Erythroblast (primary cell): Measurements from ENCODE around the gene KCNT1.

ENCODE experiments used
- DNase-seq, 2 experiments: peaks; one replicate each; lab custom pipeline; 2025; lab: John Stamatoyannopoulos, UW
- GATA1 ChIP-seq: IDR thresholded peaks from 2 replicates; pipeline ENCODE4 v1.6.1; 2011; ENCODE audit warnings: low read depth, mild to moderate bottlenecking, control low read depth, low read length, moderate library complexity
- POLR2A ChIP-seq: IDR thresholded peaks from 2 replicates; pipeline ENCODE4 v1.6.1; 2011; ENCODE audit warnings: mild to moderate bottlenecking, low read length

The KCNT1 gene

DNA sequence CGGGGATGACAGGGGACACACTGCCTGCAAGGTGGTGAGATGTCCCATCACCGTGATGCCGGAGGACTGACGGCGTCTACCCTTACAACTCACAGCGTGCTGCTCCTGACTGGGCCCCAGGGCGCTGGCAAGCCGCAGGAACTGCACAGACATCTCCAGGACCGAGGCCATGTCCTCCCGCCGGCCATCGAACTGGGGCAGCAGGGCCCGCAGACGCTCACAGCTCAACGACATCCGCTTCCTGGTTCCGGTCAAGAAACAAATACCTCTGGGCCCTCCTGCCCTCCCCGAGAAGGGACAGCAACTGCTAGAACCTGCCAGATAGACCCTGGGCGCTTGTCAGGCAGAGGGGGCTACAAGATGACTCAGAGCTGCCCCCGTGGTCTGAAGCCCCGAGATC lies 3.7 kb upstream of the KCNT1 start:
- no peak for DNase-seq
- TF ChIP-seq GATA1 (no peak), POLR2A (no peak)

DNA sequence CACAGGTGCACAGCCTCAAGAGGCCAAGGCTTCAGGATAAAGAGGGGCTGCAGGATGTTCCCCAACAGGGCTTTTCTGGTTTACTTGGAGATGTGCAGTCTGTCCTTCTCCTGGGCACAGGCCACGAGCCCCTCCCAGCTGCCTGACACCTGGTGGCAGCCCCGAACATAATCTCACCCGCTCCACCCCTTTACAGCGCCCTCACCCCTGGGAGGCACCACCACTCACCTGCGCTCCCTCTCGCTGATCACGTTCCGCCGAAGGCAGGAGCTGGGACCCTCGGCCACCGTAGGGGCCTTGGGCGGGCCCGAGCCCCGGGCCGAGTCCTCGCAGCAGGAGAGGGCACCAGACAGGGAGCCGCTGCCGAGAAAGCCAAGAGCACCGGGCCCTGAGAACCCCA lies 3.2 kb upstream of the KCNT1 start:
- TF ChIP-seq POLR2A: no peak
- no peak for TF ChIP-seq GATA1
- DNase-seq: no peak

DNA sequence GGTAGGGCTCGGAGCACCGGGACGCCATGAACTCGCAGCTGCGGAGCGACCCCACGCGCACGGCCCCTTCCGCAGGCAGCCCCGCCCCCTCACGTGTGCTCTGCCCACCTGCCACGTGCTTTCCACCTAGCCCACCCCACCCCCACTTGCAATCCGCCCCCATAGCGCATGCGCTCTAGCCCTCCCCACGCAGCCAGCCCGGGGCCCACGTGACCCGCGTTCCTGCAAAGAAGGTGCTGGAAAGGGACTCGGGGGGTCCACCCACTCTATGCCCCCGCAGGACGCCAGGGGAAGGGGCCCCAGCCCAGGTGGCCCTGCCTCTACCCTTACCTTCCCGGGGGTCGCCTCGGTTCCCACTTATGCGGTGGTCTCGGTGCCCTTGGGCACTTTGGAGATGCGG lies 2.5 kb upstream of the KCNT1 start, which contains the start of gene SOHLH1:
Gene SOHLH1 (minus strand): TSS at position 42 of the 400 bp plus-strand sequence. CDS start 14 bp downstream, at position 28.
- TF ChIP-seq POLR2A (no peak), GATA1 (no peak)
- no peak for DNase-seq

DNA sequence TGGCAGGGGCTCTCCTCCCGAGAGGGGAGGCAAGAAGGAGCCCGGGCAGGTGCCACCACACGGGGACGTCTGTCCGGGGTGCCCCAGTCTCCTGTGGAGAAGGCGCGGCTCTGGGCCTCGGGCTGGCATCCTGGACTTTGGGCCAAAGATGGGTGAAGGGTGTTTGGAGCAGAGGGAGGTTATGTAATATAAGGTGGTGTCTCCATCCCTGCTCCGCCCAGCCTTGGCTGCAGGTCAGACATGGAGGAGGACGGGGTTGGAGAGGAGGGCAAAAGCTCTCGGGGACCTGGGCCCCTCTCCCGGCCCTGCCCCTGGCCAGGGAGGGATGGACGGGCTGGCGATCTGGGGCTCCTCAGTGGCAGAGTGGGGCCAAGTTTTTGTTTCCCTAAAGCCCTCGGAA lies 1.5 kb upstream of the KCNT1 start:
- DNase-seq: no peak
- TF ChIP-seq POLR2A: no peak
- TF ChIP-seq GATA1: no peak

DNA sequence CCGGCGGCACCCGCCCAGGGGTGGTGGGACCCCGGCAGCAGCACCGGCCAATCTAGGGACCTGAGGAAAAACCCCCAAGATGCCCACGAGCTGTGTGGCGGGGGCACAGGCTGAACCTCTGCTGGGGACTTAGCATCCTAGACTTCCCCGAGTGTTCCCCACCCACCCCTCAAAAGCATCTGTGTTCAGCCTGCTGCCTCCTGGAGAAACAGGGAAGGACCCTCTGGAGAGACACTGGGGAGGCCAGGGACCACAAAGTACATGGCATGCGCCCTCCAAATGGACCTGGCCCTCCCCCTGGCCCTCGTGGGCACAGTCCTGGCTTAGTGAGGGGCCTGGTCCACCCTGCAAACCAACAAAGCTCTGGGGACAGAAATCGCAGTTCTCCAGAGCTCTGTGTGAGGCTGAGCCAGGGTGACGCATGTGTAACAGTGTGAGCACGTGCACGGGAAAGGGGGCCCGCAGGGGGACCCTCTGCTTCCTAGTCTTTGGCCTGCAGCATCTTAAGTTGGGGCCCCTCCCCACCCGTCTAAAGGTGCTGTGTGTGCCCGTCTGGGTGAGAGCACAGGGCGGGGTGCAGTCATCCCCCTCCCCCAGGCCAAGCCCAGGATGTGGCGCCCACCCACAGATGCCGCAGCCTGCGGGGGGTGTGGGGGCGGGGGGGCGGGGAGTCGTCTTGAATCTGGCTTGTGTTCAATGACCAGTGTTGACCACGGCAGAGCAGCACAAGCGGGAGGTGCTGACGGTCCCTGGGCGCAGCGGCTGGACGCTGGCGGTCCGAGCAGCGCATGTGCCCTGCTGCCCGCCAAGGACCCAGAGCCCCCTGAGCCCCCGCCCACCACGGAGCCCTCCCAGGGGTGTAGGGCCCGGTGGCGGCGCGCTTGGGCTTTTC lies 672 bp upstream of the KCNT1 start:
- DNase-seq: no peak
- TF ChIP-seq GATA1: no peak
- TF ChIP-seq POLR2A: no peak

DNA sequence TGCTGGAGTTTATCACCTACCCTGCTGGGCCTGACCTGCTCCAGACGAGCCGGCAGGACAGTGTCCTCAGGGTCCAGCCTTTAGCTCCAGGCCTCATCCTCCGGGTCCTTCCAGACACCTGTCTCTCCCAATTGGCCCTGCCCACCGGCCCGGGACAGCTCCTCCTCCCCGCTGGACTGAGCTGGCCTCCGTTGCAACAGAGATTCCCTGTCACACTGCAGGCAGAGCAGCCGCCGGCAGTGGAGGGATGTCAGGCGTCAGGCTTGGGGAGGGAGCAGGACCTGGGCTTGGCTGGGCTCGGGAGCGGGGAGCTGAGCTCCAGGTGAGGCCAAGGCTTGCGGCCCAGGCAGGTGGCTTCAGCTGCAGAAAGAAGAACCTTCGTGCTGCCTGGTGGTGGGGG lies 1.7 kb downstream of the KCNT1 start:
- TF ChIP-seq GATA1 (no peak), POLR2A (no peak)
- no peak for DNase-seq

DNA sequence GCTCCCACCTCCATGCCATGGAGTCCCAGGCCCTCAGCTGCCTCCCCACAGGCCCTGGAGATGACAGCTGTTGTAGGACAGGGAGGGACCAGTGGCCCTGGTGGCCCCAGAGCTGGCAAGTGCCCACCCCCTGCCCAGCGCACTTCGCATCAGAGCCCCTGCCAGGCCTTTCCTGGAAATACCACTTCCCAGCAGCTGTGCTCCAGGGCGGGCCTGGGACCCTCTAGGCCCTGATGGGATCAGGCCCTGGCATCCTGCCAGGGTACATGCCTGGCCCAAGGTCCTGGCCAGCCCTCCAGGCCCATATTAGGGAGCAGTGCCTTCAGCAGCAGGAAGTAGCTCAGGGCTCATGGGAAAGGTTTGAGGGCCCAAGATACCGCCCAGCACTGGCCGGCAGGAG lies 2.5 kb downstream of the KCNT1 start:
- no peak for TF ChIP-seq GATA1
- no peak for TF ChIP-seq POLR2A
- DNase-seq: no peak

DNA sequence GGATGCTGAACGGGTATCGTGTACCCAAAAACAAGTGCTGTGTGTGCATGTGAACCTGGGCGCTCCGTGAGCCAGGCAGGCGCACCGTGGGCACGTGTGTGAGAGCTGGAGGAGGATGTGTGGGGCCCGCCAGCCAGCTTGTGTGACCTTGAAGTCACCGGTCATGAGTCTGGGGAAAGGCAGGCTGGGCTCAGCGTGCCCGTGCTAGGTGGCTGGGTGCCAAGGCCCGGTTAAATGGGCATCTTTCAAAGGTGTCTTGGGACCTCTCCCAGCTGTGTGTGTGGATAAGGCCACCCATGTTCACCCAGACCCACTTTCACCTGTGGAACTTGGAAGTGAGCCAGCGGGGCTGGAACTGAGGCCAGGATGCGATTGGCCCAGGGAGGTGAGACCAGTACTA lies 3.4 kb downstream of the KCNT1 start:
- TF ChIP-seq POLR2A: no peak
- no peak for TF ChIP-seq GATA1
- no peak for DNase-seq

DNA sequence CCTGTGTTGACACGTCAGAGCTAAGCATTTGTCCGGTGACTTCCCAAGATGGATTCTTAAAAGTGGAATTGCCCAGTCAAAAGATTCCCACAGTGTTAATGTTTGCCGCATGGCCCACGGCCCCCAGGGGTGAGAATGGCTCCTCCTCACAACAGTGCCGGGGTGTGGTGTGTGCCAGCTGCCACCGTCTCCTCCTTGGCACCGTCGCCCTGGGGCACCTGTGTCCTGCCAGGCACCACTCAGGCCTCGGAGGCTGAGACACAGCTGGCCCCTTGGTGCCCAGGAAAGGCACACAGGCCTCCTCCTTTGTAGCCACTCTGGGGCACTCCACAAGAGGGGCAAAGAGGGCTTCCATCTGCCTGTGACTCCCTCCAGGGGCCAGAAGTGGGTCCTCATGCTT lies 4.3 kb downstream of the KCNT1 start:
- TF ChIP-seq POLR2A (no peak), GATA1 (no peak)
- no peak for DNase-seq

DNA sequence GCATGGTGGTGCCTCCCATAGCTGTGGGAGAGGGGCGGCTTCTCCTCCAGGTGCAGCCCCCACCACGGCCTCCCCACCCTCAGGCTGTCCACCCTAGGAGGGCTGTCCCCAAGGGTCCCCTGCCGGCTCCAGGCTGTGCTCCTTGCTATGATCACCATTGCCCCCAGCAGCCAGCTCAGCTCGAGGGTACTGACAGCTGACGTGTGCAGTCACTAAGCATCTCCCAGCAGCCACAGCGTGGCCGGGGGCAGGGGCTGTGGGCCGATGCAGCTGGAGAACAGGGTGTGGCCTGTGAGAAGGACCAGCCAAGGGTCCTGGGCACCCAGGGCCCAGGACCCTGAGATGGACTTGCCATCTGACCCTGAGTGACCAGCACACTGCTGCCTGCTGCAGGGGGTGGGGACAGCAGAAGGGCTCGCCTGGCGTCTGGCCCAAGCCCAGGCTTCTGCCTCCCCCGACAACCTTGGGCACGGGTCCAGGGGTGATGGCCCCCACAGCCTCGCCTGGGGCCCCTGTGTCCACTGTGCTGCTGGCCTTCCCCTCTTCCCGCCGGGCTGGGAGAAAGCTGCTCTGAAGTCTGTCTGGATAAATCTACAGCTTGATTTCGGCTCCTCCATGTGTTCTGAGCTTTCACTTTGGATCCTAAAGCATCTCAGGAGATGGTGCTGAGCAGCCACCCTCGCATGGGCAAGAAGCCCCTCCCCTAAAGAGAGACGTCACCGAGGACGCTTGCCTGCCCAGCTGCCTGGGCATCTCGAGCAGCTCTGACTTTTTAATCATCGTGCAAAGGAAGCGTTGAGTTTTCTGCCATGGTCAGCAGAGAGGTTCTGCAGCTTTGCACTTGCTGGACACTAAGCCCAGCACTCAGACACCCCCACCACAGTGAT lies 5.5 kb downstream of the KCNT1 start:
- no peak for TF ChIP-seq POLR2A
- TF ChIP-seq GATA1: no peak
- DNase-seq: no peak

DNA sequence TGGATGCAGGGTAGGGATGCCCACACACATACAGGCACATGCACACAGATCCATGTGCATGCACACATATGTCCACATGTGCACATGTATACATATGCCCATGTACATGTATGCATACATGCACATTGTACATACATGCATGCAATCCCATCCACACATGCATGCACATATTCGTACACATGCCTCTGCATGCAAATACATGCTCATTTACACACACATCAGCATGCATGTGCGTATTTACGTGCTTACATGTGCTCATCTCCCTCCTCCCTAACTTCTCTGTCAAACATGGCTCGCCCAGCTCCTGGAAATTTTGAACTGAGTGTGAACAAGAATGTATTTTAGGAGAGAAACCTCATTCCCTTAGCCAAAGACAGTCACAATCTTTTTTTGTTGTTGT lies 6.2 kb downstream of the KCNT1 start:
- no peak for DNase-seq
- TF ChIP-seq GATA1 (no peak), POLR2A (no peak)

DNA sequence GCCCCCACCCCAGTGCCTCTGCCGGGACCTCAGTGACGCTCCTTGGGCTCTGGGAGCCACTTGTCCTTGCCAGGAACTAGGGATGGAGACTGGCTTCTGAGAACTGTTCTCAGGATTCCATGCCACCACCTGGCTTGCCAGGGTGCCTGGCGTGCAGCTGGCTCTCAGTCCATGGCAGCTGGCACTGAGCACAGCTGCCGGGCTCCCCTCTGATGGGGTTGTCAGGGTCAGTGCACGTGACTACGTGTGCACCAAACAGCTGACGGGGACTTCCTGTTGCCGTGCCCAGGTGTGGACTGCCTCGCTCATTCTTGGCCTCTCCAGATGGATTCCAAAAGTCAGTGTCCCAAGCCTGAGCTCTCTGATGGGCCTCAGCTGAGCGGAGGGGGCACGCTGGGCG lies 9.4 kb downstream of the KCNT1 start:
- TF ChIP-seq POLR2A (no peak), GATA1 (no peak)
- no peak for DNase-seq

DNA sequence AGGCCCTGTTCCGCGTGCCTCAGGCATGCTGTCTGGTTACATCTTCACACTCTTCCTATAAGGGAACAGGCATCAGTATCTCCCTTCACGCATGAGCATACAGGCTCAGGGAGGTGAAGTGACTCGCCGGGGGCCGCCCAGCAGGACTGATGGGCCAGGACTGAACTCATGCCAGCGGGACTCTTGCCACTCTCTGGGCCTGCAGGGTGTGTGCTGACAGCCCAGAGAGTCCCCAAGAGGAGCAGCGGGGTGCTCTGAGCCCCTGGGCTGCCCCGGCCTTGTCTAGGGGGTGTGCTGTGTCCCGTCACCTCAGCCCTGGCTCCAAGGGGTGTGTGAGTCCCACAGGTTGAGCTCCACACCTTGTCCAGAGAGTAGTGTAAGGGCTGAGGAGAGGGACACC lies 9.9 kb downstream of the KCNT1 start:
- DNase-seq: no peak
- no peak for TF ChIP-seq POLR2A
